Bronchial smooth muscle cell (primary cell): ENCODE data around the gene FGF12. TPM values are rescaled to one million over a fixed set of nuclear protein-coding genes. Genes with fewer than 3 reads are reported as not detected.

ENCODE experiments used
- total RNA-seq: library from RNA; depleted of rRNA; stranded (reverse); fragments of >200 nt; gene quantifications from 2 replicates; pipeline ENCODE4 v1.2.1, GENCODE V29; 2014

FGF12 gene
- under 0.01 TPM in 1 of 2 replicates, not detected in the other for total RNA-seq

GRCh38 chr3:192727032-192727847 is at the start of gene FGF12:
Gene FGF12 (minus strand): TSS chr3:192727541.

Other genes starting within 250 kb of the FGF12 start
- 3.5 and 5.1 TPM in 2 replicates for gene MB21D2, start 190.3 kb upstream of the FGF12 start, total RNA-seq